Kidney (tissue), 14 donors: ENCODE measurements around the gene SCAF1. TPM values are rescaled to one million over a fixed set of nuclear protein-coding genes. Genes with fewer than 3 reads are reported as not detected.

ENCODE experiments used
- DNase-seq, 5 donors: peaks; one replicate each; pipeline ENCODE4 v3.0.0-alpha.2; 2013 to 2020
- FAIRE-seq: peaks from 2 replicates; lab custom pipeline; 2012; peaks lifted over from hg19 to GRCh38; lab: Jason Lieb, UNC
- H3K27ac ChIP-seq, 2 donors: one replicate each; pipeline ENCODE4 v1.7.0; 2013; ENCODE audit warnings: low read depth in 2 of 2, low read length in 2 of 2, inconsistent platforms in 1 of 2
- H3K27me3 ChIP-seq: one replicate; pipeline ENCODE4 v1.7.1; 2013; ENCODE audit warnings: low read length, inconsistent platforms; ENCODE audit not compliant: control insufficient read depth, insufficient read depth
- H3K36me3 ChIP-seq, 3 donors: one replicate each; pipeline versions ENCODE4 v1.7.0 to v1.7.1; 2013; ENCODE audit warnings: low read length in 3 of 3, control low read depth in 1 of 3, inconsistent platforms in 1 of 3; ENCODE audit not compliant: insufficient read depth in 3 of 3, control insufficient read depth in 2 of 3
- H3K4me1 ChIP-seq, 3 donors: one replicate each; pipeline versions ENCODE4 v1.7.0 to v1.7.1; 2013; ENCODE audit warnings: low read length in 3 of 3, inconsistent platforms in 1 of 3, low read depth in 1 of 3; ENCODE audit not compliant: control insufficient read depth in 2 of 3, insufficient read depth in 2 of 3
- H3K4me3 ChIP-seq, 3 donors: one replicate each; pipeline versions ENCODE4 v1.7.0 to v1.8.1; 2013; ENCODE audit warnings: low read length in 3 of 3, control low read depth in 1 of 3, inconsistent platforms in 1 of 3
- H3K9ac ChIP-seq, 3 donors: one replicate each; pipeline versions ENCODE4 v1.7.0 to v1.7.1; 2013; ENCODE audit warnings: low read length in 3 of 3, control low read depth in 1 of 3, inconsistent platforms in 1 of 3
- H3K9me3 ChIP-seq, 3 donors: one replicate each; pipeline versions ENCODE4 v1.7.0 to v1.7.1; 2013; ENCODE audit warnings: low read length in 3 of 3, control low read depth in 1 of 3, inconsistent platforms in 1 of 3; ENCODE audit not compliant: control insufficient read depth in 2 of 3, insufficient read depth in 1 of 3
- intact Hi-C: fragments of 100-400 bp; cut with DNase I; formaldehyde crosslinking; loops from one replicate; pipeline ENCODE4 v1.11.1; 2022
- polyA plus RNA-seq: library from polyadenylated mRNA; stranded (reverse); fragments of 350-450 nt; fragmentation: Illumina TruSeq; extraction: RNeasy Lipid Tissue Mini Kit (QIAGEN cat#74804); gene quantifications from one replicate; pipeline ENCODE4 v1.2.3, GENCODE V29; 2014; ENCODE audit warnings: low read depth, low replicate concordance; ENCODE audit not compliant: insufficient read depth
- total RNA-seq: library from RNA; stranded (reverse); fragmentation: NEBNext Ultra II Directional; extraction: Animal tissue kit (Norgen Biotek cat#: 25700); gene quantifications from one replicate; pipeline ENCODE4 v1.2.1, GENCODE V29; 2021
- TF ChIP-seq, protein P1 (sequence below): IDR thresholded peaks from 3 replicates; pipeline ENCODE4 v1.5.1; 2012; ENCODE audit warnings: mild to moderate bottlenecking, moderate library complexity, borderline replicate concordance; ENCODE audit not compliant: insufficient read depth; ENCODE audit errors: extremely low read depth
- donor health status: control.
- donor health status: control.
- donor health status: control.
- donor health status: control.
- donor health status: control.
- donor health status: DM: yes; HTN: yes; CAD: no.
- donor health status: Normal renal cell carcinoma (clear cell type).

The SCAF1 gene
- total and polyA plus RNA-seq, 2 donors from 2014 or later: 18.1 to 69.0 TPM

DNA sequence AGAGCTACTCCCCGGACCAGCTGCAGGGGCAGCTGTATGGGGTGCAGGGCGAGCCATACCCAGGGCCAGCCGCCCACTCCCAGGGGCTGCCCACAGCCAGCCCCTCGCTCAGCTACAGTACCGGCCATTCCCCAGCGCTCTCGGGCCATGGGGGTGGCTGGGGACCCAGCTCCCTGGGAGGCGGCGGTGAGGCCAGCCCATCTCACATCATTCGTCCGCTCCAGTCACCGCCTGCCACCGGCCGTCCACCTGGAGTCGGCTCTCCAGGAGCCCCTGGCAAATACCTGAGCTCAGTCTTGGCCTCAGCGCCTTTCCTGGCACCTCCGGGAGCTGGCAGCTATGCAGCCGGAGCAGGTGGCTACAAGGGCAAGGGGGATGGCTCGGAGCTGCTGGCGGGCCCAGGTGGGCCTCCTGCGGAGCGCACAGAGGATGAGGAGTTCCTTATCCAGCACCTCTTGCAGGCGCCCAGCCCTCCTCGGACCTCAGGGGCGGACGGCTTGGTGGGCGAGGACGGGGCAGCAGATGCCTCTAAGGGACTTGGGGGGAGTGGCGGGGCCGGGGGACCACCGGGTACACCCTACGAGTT lies 46.1 kb upstream of the SCAF1 start:
- FAIRE-seq: no peak
- Histone ChIP-seq H3K4me1 (peaks cover 0 to 11% (median 0%) of the 10 kb centered on the region in 3 donors), H3K27me3 (no peaks in the 10 kb centered on the region), H3K9me3 (no peaks in the 10 kb centered on the region), H3K9ac (no peak overlapping the region), H3K36me3 (peaks cover 0 to 24% (median under 1%) of the 10 kb centered on the region in 3 donors), H3K4me3 (no peak overlapping the region), H3K27ac (no peak overlapping the region)
- TF ChIP-seq, protein P1, sequence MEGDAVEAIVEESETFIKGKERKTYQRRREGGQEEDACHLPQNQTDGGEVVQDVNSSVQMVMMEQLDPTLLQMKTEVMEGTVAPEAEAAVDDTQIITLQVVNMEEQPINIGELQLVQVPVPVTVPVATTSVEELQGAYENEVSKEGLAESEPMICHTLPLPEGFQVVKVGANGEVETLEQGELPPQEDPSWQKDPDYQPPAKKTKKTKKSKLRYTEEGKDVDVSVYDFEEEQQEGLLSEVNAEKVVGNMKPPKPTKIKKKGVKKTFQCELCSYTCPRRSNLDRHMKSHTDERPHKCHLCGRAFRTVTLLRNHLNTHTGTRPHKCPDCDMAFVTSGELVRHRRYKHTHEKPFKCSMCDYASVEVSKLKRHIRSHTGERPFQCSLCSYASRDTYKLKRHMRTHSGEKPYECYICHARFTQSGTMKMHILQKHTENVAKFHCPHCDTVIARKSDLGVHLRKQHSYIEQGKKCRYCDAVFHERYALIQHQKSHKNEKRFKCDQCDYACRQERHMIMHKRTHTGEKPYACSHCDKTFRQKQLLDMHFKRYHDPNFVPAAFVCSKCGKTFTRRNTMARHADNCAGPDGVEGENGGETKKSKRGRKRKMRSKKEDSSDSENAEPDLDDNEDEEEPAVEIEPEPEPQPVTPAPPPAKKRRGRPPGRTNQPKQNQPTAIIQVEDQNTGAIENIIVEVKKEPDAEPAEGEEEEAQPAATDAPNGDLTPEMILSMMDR: no peak
- intact Hi-C loops: no loop called here
- peak in 1 of 5 donors; percentile 73 for DNase-seq

DNA sequence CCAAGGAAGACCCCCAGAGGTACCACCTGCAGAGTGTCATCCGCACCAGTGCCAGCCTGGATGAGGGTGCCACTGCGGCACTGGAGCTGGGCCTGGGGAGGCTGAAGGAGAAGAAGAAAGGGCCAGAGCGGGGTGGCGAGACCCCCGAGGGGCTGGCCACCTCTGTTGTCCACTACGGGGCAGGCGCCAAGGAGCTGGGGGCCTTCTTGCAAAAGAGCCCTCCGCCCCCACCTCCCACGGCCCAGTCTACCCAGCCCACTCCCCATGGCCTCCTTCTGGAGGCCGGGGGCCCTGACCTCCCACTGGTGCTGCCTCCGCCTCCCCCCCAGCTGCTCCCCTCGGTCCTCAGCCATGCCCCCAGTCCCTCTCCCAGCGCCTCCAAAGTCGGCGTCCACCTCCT lies 45.6 kb upstream of the SCAF1 start:
- Histone ChIP-seq H3K9ac (no peak overlapping the region), H3K4me3 (no peak overlapping the region), H3K27me3 (no peaks in the 10 kb centered on the region), H3K27ac (no peak overlapping the region), H3K36me3 (peaks cover 2 to 24% (median 2%) of the 10 kb centered on the region in 3 donors), H3K4me1 (peaks cover 0 to 11% (median 0%) of the 10 kb centered on the region in 3 donors), H3K9me3 (no peaks in the 10 kb centered on the region)
- no peak for FAIRE-seq
- DNase-seq: no peak
- intact Hi-C loops: no loop called here
- TF ChIP-seq, protein P1: no peak

DNA sequence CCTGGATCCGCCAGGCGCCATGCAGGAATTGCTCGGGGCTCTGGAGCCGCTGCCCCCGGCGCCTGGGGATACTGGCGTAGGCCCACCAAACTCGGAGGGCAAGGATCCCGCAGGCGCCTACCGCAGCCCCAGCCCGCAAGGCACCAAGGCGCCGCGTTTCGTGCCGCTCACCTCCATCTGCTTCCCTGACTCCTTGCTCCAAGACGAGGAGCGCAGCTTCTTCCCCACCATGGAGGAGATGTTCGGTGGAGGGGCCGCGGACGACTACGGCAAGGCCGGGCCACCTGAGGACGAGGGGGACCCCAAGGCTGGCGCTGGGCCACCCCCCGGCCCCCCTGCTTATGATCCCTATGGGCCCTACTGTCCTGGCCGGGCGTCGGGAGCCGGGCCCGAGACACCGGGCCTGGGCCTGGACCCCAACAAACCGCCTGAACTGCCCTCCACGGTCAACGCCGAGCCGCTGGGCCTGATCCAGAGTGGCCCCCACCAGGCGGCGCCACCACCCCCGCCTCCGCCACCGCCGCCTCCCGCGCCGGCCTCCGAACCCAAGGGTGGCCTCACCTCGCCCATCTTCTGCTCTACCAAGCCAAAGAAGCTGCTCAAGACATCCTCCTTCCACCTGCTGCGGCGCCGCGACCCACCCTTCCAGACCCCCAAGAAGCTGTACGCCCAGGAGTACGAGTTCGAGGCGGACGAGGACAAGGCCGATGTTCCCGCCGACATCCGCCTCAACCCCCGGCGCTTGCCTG lies 44.9 kb upstream of the SCAF1 start:
- Histone ChIP-seq H3K27me3 (no peaks in the 10 kb centered on the region), H3K9me3 (no peaks in the 10 kb centered on the region), H3K36me3 (peaks cover 2 to 28% (median 5%) of the 10 kb centered on the region in 3 donors), H3K27ac (no peak overlapping the region), H3K4me3 (no peak overlapping the region), H3K9ac (no peak overlapping the region), H3K4me1 (peaks cover 0 to 11% (median 0%) of the 10 kb centered on the region in 3 donors)
- FAIRE-seq (no peak), DNase-seq (peak in 1 of 5 donors; percentile 81)
- TF ChIP-seq, protein P1: no peak
- intact Hi-C loops: no loop called here
